Adipose tissue (tissue), 3 donors: ENCODE measurements around the gene IL32. TPM values are rescaled to one million over a fixed set of nuclear protein-coding genes. Genes with fewer than 3 reads are reported as not detected.

ENCODE experiments used
- H3K27ac ChIP-seq: one replicate; pipeline ENCODE4 v1.5.1; 2013; ENCODE audit warnings: low read depth, low read length
- WGBS, 3 donors: extraction: QIAGEN DNeasy Blood & Tissue Kit; methylation state at CpG; one replicate each; pipeline ENCODE4 v1.1.7; 2013; 5-methylcytosine and 5-hydroxymethylcytosine counted together
- polyA plus RNA-seq, 3 donors: library from polyadenylated mRNA; stranded (reverse); fragments of 200-250 nt; gene quantifications; one replicate each; pipeline ENCODE4 v1.2.3, GENCODE V29; 2013
- donor health status: healthy with polysubstance abuse.
- donor health status: Bipolar disorder and iron deficiency.
- donor health status: healthy.

Gene IL32
- 100 to 1,000 TPM in 1 of 3 donors, 10 to 100 TPM in 2; 77.7 to 209 (median 87.0) TPM for polyA plus RNA-seq

DNA sequence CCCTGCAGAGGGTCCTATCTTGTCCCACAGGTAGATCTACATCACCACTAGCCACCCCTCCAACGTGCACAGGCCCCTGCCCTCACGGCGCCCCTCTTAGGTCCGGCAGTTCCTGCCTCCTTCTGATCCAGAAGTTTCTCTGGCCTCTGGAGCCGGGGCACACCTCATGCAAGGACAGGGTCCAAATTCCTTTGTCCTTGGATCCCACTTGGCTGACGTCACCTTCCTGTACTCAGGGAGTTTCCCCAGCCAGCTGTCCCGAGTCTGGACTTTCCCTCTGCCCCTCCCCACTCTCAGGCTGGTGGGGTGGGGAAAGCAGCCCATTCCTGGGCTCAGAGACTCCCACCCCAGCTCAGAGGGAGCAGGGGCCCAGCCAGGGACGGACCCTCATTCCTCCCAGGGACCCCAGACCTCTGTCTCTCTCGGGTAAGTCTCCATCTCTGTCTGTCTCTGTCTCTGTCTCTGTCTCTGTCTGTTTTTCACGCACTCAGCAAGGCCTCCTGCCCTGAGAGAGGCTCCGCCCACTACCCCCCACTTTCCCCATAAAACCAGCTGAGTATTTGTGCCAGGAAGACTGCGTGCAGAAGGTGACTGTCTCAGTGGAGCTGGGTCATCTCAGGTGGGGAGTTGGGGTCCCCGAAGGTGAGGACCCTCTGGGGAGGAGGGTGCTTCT is at the start of gene IL32:
IL32 (plus strand) TSS at position 572 of the 673 bp plus-strand sequence. CDS start 172 bp downstream, outside the sequence.
- H3K27ac ChIP-seq = no peak within 1 kb of the TSS
- WGBS, 3 donors = 33 to 45% (median 34%) methylated on average over 13 of the region's 13 CpGs

GRCh38 chr16:3015865-3016521 is 49.4 kb upstream of the IL32 start:
- H3K27ac ChIP-seq = no peak overlapping the region
- WGBS, 3 donors = 88 to 89% (median 89%) methylated on average over 13 of the region's 13 CpGs

GRCh38 chr16:3017344-3017743 is 48.1 kb upstream of the IL32 start:
- H3K27ac ChIP-seq = no peak overlapping the region
- 55 to 83% (median 72%) methylated on average over 20 of the region's 20 CpGs for WGBS, 3 donors

GRCh38 chr16:3017794-3018506 is 47.5 kb upstream of the IL32 start, which contains the start of gene CLDN6:
Gene CLDN6 (minus strand): TSS chr16:3018183. CDS start chr16:3016021, 2,162 bp downstream.
- no peak within 1 kb of the TSS for H3K27ac ChIP-seq
- WGBS, 3 donors = 7 to 12% (median 11%) methylated on average over 37 to 52 of the region's 52 CpGs

DNA sequence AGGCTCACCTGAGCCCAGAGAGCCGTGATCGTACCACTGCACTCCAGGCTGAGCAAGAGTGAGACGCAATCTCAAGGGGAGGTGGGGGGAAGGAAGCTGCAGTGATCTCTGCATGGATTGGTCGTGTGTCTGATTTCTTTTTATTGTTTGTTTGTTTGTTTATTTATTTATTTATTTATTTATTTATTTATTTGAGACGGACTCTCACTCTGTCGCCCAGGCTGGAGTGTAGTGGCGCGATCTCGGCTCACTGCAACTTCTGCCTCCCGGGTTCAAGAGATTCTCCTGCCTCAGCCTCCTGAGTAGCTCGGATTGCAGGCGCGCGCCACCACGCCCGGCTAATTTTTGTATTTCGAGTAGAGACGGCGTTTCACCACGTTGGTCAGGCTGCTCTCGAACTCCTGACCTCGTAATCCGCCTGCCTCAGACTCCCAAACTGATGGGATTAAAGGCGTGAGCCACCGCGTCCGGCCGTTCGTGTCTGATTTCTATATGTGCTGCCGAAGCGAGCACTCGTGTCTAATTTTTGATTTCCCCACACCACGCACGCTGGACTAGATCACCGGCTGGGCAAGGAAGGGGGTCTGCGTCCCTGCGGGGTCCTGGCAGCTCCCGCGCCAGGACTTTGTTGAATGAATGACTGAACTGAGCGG is 45.7 kb upstream of the IL32 start:
- H3K27ac ChIP-seq = no peak overlapping the region
- 24 to 34% (median 30%) methylated on average over 40 of the region's 40 CpGs for WGBS, 3 donors

DNA sequence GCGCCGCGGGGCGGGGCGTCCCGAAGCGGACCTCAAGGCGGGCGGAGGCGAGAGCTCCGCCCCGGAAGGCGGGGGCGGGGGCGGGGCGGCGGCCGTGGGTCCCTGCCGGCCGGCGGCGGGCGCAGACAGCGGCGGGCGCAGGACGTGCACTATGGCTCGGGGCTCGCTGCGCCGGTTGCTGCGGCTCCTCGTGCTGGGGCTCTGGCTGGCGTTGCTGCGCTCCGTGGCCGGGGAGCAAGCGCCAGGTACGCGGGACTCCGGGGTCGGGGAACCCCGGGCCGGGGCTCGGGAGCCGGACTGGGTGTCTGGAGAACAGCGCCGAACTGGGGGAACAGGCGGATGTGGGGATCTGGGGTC is 45.2 kb upstream of the IL32 start, which contains the start of gene TNFRSF12A:
TNFRSF12A (plus strand) TSS at position 122 of the 357 bp plus-strand sequence; CDS start at position 152, 30 bp downstream.
- WGBS, 3 donors = 0 to 1% (median 1%) methylated on average over 38 to 49 of the region's 49 CpGs

DNA sequence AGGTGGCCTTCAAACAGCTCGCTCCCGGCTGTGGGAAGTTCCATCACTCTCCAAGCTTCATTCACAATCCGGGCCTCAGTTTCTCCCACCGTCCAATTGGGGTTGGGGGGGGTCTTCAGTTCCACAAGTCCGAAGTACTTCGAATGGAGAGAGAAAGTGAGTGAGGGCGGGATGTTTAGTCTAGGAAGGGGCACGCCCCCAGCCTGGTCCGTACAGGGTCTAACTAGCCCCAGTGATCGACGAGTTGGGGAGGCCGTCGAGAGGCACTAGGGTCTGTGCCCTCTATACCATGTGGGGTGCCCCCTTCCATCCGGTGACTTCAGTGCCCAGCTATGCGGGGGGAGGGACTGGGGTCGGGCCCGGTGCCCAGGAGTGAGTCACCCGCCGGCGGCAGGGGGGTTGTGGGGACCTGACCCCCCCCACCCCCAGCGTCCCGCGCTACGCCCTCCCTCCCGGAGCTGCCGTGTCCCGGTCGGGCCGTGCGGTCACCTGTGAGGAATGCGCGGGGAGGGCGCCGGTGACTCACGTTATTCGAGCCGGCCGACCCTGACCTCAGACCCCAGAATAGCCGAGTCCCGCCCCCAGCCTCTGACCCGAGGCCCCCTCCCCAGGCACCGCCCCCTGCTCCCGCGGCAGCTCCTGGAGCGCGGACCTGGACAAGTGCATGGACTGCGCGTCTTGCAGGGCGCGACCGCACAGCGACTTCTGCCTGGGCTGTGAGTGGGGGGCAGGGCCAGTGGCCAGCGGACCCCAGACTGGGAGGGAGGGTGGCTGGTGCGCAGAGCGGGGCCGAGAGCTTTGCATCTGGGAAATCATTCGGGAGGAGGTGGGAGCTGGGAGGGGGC is 44.6 kb upstream of the IL32 start:
- H3K27ac ChIP-seq = peak overlapping the region; percentile 30
- 1% methylated on average over 50 to 57 of the region's 57 CpGs for WGBS, 3 donors

More for the DNA sequence above, 45.2 kb upstream of the IL32 start, which contains the start of gene TNFRSF12A:
- H3K27ac ChIP-seq = peak within 1 kb of the TSS; percentile 30

DNA sequence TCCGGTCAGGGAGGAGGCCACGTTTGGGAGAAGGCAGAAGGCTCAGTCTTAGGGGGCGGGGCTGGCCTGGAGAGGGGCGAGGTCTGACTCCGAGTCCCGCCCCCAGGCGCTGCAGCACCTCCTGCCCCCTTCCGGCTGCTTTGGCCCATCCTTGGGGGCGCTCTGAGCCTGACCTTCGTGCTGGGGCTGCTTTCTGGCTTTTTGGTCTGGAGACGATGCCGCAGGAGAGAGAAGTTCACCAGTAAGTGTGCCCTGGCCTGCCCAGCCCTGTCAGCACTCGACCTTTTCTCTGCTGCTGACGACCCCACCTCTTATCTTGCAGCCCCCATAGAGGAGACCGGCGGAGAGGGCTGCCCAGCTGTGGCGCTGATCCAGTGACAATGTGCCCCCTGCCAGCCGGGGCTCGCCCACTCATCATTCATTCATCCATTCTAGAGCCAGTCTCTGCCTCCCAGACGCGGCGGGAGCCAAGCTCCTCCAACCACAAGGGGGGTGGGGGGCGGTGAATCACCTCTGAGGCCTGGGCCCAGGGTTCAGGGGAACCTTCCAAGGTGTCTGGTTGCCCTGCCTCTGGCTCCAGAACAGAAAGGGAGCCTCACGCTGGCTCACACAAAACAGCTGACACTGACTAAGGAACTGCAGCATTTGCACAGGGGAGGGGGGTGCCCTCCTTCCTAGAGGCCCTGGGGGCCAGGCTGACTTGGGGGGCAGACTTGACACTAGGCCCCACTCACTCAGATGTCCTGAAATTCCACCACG is 43.8 kb upstream of the IL32 start:
- peak overlapping the region; percentile 65 for H3K27ac ChIP-seq
- 17 to 20% (median 19%) methylated on average over 25 of the region's 25 CpGs for WGBS, 3 donors

- WGBS, 3 donors = 13 to 23% (median 19%) methylated on average over 8 of the region's 8 CpGs
- H3K27ac ChIP-seq = peak overlapping the region; percentile 65
Measured at GRCh38 chr16:3022208-3022683, 43.2 kb upstream of the IL32 start.

DNA sequence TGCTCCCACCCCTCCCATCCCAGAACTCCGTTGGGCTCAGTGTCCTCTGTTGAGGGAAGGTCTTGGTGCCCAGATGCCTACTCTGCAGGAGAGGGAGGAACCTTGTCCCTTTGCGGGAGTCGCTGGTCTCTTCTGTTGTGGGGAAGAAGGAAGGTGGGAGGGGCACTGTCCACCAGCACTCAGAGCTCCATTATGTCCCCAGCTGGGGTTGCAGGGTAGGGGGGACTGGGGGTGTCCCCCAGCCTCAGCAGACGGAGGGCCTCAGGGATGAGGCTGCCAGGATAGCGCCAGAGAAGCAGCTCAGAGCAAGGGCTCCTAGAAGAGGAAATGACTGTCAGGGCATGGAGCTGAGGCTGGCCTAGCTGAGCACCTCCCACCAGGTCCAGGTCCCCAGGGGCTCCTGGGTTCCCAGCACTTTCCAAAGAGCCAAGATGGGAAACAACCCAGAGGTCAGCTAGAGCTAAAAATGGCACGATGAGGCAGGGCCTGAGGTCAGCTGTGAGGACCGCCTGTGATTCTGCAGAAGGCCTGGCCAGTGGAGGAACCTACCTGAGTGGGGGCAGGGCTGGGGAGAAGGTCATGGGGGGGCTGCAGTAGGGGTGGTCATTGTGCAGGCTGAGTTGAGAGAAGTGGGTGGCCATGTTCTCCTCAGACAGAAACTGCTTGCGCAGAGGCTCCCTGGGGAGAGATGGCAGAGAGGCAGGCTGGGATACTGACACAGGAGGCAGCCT is 42.6 kb upstream of the IL32 start:
- 31 to 49% (median 33%) methylated on average over 8 of the region's 8 CpGs for WGBS, 3 donors

DNA sequence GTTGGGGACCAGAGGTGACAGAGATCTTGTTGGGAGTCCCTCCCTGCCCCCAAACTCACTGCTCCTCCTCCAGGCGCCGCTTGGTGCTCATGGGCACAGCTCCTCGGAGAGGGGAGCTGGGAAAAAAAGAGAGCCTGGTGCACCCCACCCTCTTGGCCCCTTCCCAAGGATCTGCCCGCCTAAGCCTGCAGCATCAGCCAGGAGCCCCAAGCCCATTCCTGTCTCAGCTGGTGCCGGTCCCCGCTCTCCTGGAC is 42.1 kb upstream of the IL32 start:
- 28 to 31% (median 31%) methylated on average over 6 of the region's 6 CpGs for WGBS, 3 donors

More for the DNA sequence above, 42.6 kb upstream of the IL32 start:
- H3K27ac ChIP-seq = peak overlapping the region; percentile 62

GRCh38 chr16:3023669-3024478 is 41.6 kb upstream of the IL32 start, which contains the start of the genes HCFC1R1 and THOC6:
Gene HCFC1R1 (minus strand): TSS chr16:3023942. CDS start chr16:3023941, 1 bp downstream.
Gene THOC6 (plus strand): TSS chr16:3024035. CDS start chr16:3024327, 292 bp downstream.
- WGBS, 3 donors = 1% methylated on average over 65 to 69 of the region's 69 CpGs

More for the DNA sequence above, 42.1 kb upstream of the IL32 start:
- H3K27ac ChIP-seq = peak overlapping the region; percentile 62

DNA sequence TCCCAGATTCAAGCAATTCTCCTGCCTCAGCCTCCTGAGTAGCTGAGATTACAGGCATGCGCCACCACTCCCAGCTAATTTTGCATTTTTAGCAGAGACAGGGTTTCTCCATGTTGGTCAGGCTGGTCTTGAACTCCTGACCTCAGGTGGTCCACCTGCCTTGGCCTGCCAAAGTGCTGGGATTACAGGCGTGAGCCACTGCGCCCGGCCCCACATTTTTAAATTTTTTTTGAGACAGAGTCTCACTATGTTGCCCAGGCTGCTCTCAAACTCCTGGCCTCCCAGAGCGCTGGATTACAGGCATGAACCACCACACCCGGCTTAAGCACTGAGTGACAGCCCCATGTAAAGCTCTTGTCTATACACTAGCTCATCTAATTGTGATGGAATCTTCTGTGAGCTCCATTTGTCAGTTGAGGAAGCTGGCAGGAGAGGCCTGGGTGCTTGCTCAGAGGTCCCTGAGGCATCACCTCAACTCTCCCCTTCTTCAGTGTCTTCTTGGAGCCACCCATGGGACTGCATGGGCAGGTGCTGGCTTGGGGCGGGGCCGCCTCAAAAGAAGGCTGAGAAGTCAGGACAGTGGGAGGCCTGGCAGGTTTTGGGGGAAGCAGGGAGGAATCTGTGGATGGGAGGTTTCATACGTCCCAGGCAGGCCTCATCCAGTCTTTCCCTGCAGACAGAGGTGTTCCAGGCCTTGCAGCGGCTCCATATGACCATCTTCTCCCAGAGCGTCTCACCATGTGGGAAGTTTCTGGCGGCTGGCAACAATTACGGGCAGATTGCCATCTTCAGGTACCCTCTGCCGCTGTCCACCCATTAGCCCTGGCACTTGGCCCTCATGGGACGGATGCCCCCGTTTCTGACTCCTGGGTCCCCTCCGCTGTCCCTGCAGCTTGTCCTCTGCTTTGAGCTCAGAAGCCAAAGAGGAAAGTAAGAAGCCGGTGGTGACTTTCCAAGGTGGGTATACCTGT is 40.1 kb upstream of the IL32 start:
- 89 to 97% (median 96%) methylated on average over 18 of the region's 18 CpGs for WGBS, 3 donors

More at GRCh38 chr16:3023669-3024478, 41.6 kb upstream of the IL32 start, which contains the start of the genes HCFC1R1 and THOC6:
- peak within 1 kb of the TSS; percentile 62 for H3K27ac ChIP-seq

DNA sequence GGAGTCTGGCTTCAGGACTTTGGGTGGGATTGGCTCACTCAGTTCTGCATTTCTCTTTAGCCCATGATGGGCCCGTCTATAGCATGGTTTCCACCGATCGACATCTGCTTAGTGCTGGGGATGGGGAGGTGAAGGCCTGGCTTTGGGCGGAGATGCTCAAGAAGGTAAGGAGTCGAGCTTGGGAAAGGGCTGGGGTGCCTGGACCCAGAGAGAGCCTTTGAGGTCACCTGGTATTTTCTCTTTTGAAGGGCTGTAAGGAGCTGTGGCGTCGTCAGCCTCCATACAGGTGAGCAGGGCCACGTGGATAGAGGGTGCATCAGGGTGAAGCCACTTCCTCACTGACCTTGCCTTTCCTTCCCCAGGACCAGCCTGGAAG is 39.4 kb upstream of the IL32 start:
- 93 to 95% (median 94%) methylated on average over 8 of the region's 8 CpGs for WGBS, 3 donors
- H3K27ac ChIP-seq = no peak overlapping the region

More for the DNA sequence above, 40.1 kb upstream of the IL32 start:
- H3K27ac ChIP-seq = no peak overlapping the region
